SK-N-SH treated with all-trans-retinoic acid at 6 μM for 48 hours (cell line): Measurements from ENCODE around the gene INTS1.

ENCODE experiments used
- OSR1 ChIP-seq: fragments of 250-450 bp; sonication (Bioruptor Pico); IDR thresholded peaks from 2 replicates; pipeline ENCODE4 v1.8.0; 2022; ENCODE audit warnings: moderate library complexity, mild to moderate bottlenecking, inconsistent platforms
- PPARA ChIP-seq: fragments of 250-450 bp; sonication (Bioruptor Pico); IDR thresholded peaks from 2 replicates; pipeline ENCODE4 v1.5.0; 2020; ENCODE audit warnings: mild to moderate bottlenecking, borderline replicate concordance

- TF ChIP-seq OSR1, result no peak
- no peak for TF ChIP-seq PPARA
Observed at GRCh38 chr7:1432411-1433082, 71.6 kb downstream of the INTS1 start.
